ENCODE results near the gene RUNX2. TPM values are rescaled to one million over a fixed set of nuclear protein-coding genes. Genes with fewer than 3 reads are reported as not detected.

The RUNX2 gene
- total and polyA plus RNA-seq, 2 of the 8 experiments (the other 6 are each of a cell fraction or from before 2014, with no cell fraction given) = 0.26 to 1.2 TPM

DNA sequence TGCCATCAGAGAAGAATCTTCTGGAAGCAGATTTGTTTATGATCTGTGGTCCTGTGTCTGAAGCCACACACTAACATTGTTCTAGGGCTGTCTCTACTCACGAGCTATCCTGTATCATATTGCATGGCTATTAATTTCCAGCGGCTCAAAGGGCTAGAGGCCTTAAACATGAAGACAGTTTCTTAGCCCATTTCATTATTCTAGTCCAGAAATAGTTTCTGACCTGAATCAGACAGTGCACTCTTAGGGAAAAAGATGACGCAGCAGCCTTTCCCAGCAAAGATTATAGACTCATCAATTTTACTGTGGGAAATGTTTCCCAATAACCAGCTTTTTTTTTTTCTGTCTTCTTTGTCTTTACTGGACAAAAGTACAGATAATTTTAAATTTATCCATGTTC lies 154.9 kb downstream of the RUNX2 start:
- FAIRE-seq = no peak
- H3K9ac ChIP-seq (replicated peaks in 1 of 4; ENCODE audit: extremely low read depth in 1 of 4, low read depth in 3 of 4, low read length in 3 of 4) = no peak overlapping the region
- no peak overlapping the region for H3K23ac ChIP-seq (ENCODE audit: insufficient read length)
- no peak overlapping the region for H3K4ac ChIP-seq (replicated peaks; ENCODE audit: insufficient read length, low read depth, low read length)
- no peak overlapping the region for H2BK20ac ChIP-seq (ENCODE audit: low read length)
- no peak overlapping the region for H4K5ac ChIP-seq (ENCODE audit: insufficient read length, low read depth, low read length)
- H2AK5ac ChIP-seq (ENCODE audit: low read depth, low read length) = no peak overlapping the region
- H2AFZ ChIP-seq (ENCODE audit: low read length) = no peak overlapping the region
- no peak overlapping the region for H3K18ac ChIP-seq (ENCODE audit: extremely low read depth, low read length)
- no peak overlapping the region for H4K8ac ChIP-seq (ENCODE audit: extremely low read depth, insufficient read depth, low read length)
- no peak overlapping the region for H2BK15ac ChIP-seq (ENCODE audit: low read length)
- H2BK120ac ChIP-seq (replicated peaks; ENCODE audit: low read depth, low read length) = no peak overlapping the region
- H3K14ac ChIP-seq (ENCODE audit: insufficient read length) = no peak overlapping the region
- no peak for DNase-seq (ENCODE audit: low read depth in 1 of 2, low spot score in 2 of 2)
- H3K4me3 ChIP-seq (ENCODE audit: extremely low read depth in 1 of 4, insufficient read depth in 2 of 4, low read depth in 3 of 4, low read length in 4 of 4) = no peak overlapping the region
- H3K4me1 ChIP-seq (replicated peaks in 1 of 4; ENCODE audit: control insufficient read depth in 3 of 4, insufficient read depth in 4 of 4, low read length in 3 of 4) = no peaks in the 10 kb centered on the region
- no peaks in the 10 kb centered on the region for H3K36me3 ChIP-seq (ENCODE audit: control insufficient read depth in 2 of 4, insufficient read depth in 4 of 4, low read length in 3 of 4)
- no peaks in the 10 kb centered on the region for H3K79me1 ChIP-seq (ENCODE audit: low read depth, low read length)
- ChIA-PET POLR2A (ENCODE audit: partially characterized antibody) (no interaction called here), CTCF (ENCODE audit: partially characterized antibody) (interaction anchor here (0.7 to 1.3 kb wide), 4 partner anchors 18 to 439 kb away, joined by 3 to 4 read pairs (median 3); no protein-coding TSS in a partner anchor)
- no peaks in the 10 kb centered on the region for H4K20me1 ChIP-seq (replicated peaks in 1 of 2; ENCODE audit: control insufficient read depth in 1 of 2, insufficient read depth in 2 of 2, low read length in 2 of 2)
- 93% methylated on average over 3 of the region's 3 CpGs; no CpG with 5 or more reads in 1 of the 2 experiments for WGBS, 2 experiments (ENCODE audit: extremely low coverage in 1 of 2, insufficient coverage in 1 of 2, insufficient read length in 1 of 2, insufficient replicate concordance in 2 of 2, low coverage in 1 of 2, low lambda C conversion rate in 2 of 2, missing lambda C conversion rate in 1 of 2)
- H3K4me2 ChIP-seq (ENCODE audit: insufficient read depth in 1 of 2, low read depth in 2 of 2, low read length in 2 of 2) = no peak overlapping the region
- H3K9me3 ChIP-seq (ENCODE audit: insufficient read depth in 2 of 2, low read depth in 1 of 2, low read length in 1 of 2) = 0 out of 4 replicates have a peak, but pooled peaks cover 0 to 3% of the 10 kb centered on the region in 2 experiments
- no peak overlapping the region for H2BK12ac ChIP-seq (ENCODE audit: low read depth, low read length)
- H3K56ac ChIP-seq (replicated peaks; ENCODE audit: insufficient read length, low read depth, low read length) = no peak overlapping the region
- no peaks in the 10 kb centered on the region for H3K27me3 ChIP-seq (replicated peaks in 1 of 4; ENCODE audit: control insufficient read depth in 3 of 4, extremely low read depth in 1 of 4, insufficient read depth in 3 of 4, low read length in 3 of 4)
- no peaks in the 10 kb centered on the region for H3K79me2 ChIP-seq (ENCODE audit: control insufficient read depth in 1 of 2, insufficient read depth in 2 of 2, low read length in 2 of 2)
- H3K23me2 ChIP-seq (ENCODE audit: low read depth, low read length) = no peaks in the 10 kb centered on the region
- no peak overlapping the region for H3K27ac ChIP-seq (ENCODE audit: low read depth, low read length)
- no peak overlapping the region for H4K91ac ChIP-seq (replicated peaks; ENCODE audit: insufficient read length, low read length)
- no peak overlapping the region for H2BK5ac ChIP-seq (ENCODE audit: low read depth, low read length)

Data from H1 (cell line).